ENCODE data around the gene GFI1. TPM values are rescaled to one million over a fixed set of nuclear protein-coding genes. Genes with fewer than 3 reads are reported as not detected.

The GFI1 gene
- total and polyA plus RNA-seq, 2 donors (not counting 3 experiments of a cell fraction or from before 2014, with no cell fraction given): 0.11 to 0.22 TPM

DNA sequence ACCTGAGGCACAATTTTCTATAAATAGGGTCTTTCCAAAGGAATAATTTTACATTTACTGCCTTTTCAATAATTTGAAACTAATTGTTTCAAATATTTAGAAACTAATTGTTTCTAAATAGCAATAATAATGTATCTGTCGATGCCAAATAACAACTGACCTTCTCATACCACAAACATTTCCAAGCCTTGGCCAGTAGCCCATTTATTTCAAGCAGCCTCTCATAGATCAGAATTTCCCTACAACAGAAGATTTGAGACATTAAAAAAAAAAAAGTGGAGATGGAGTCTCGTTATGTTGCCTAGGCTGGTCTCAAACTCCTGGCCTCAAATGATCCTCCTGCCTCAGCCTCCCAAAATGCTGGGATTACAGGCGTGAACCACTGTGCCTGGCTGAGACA is 2.1 kb upstream of the GFI1 start:
- BruUV-seq (replicated peaks): no TSS peak
- POLR2A ChIA-PET: no interaction called here
- H3K79me2 ChIP-seq (ENCODE audit: control insufficient read depth, insufficient read depth, low read length): no peaks in the 10 kb centered on the region
- H3K27me3 ChIP-seq (ENCODE audit: control insufficient read depth in 2 of 2, insufficient read depth in 2 of 2, low read length in 2 of 2): peaks cover 28 to 53% of the 10 kb centered on the region in 2 experiments
- H4K20me1 ChIP-seq (replicated peaks; ENCODE audit: control insufficient read depth, extremely low read depth, insufficient read depth, low read length): no peaks in the 10 kb centered on the region
- no peaks in the 10 kb centered on the region for H3K36me3 ChIP-seq (ENCODE audit: control insufficient read depth in 2 of 2, extremely low read depth in 1 of 2, insufficient read depth in 2 of 2, low read length in 2 of 2)
- TF ChIP-seq EZH2 (IDR thresholded peaks at IDR 0.05; ENCODE audit: borderline replicate concordance, low read depth, low read length, severe bottlenecking) (no peak), JUN (IDR thresholded peaks at IDR 0.05; ENCODE audit: borderline replicate concordance, insufficient read depth, insufficient read length, low read depth) (no peak), POLR2A (IDR thresholded peaks at IDR 0.05; ENCODE audit: low read depth, low read length) (no peak), FOS (IDR thresholded peaks at IDR 0.05; ENCODE audit: borderline replicate concordance, insufficient read depth, low read length) (no peak), POLR2AphosphoS5 (IDR thresholded peaks at IDR 0.05; ENCODE audit: insufficient read depth, low read depth, low read length) (no peak), MYC (IDR thresholded peaks at IDR 0.05; ENCODE audit: low read depth, low read length) (no peak), GATA2 (IDR thresholded peaks at IDR 0.05; ENCODE audit: insufficient read depth, insufficient read length, low read depth, low read length) (no peak)
- TF ChIP-seq, protein P1, sequence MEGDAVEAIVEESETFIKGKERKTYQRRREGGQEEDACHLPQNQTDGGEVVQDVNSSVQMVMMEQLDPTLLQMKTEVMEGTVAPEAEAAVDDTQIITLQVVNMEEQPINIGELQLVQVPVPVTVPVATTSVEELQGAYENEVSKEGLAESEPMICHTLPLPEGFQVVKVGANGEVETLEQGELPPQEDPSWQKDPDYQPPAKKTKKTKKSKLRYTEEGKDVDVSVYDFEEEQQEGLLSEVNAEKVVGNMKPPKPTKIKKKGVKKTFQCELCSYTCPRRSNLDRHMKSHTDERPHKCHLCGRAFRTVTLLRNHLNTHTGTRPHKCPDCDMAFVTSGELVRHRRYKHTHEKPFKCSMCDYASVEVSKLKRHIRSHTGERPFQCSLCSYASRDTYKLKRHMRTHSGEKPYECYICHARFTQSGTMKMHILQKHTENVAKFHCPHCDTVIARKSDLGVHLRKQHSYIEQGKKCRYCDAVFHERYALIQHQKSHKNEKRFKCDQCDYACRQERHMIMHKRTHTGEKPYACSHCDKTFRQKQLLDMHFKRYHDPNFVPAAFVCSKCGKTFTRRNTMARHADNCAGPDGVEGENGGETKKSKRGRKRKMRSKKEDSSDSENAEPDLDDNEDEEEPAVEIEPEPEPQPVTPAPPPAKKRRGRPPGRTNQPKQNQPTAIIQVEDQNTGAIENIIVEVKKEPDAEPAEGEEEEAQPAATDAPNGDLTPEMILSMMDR (IDR thresholded peaks at IDR 0.05; ENCODE audit: extremely low read depth in 1 of 2, insufficient read depth in 1 of 2, low read depth in 1 of 2, low read length in 2 of 2): no peak
- H3K9ac ChIP-seq (replicated peaks; ENCODE audit: extremely low read depth, insufficient read depth, low read length): no peak overlapping the region
- DNase-seq (ENCODE audit: low read depth, low spot score) (no peak), FAIRE-seq (no peak)
- H3K9me1 ChIP-seq (replicated peaks; ENCODE audit: control insufficient read depth, extremely low read depth, insufficient read depth, low read length): no peaks in the 10 kb centered on the region
- no peak overlapping the region for H2AFZ ChIP-seq (ENCODE audit: low read depth, low read length)
- H3K9me3 ChIP-seq (replicated peaks; ENCODE audit: control insufficient read depth, insufficient read depth, low read length): no peaks in the 10 kb centered on the region
- CTCF ChIA-PET: interaction anchor here (0.7 to 1.5 kb wide), 3 partner anchors 11 to 179 kb away, joined by 3 to 5 read pairs (median 4); no protein-coding TSS in a partner anchor
- no peak overlapping the region for H3K27ac ChIP-seq (ENCODE audit: insufficient read depth, low read depth, low read length)
- no peak overlapping the region for H3K4me2 ChIP-seq (ENCODE audit: insufficient read depth, low read length)
- H3K4me3 ChIP-seq (replicated peaks in 1 of 3; ENCODE audit: insufficient read depth in 1 of 3, low read depth in 1 of 3, low read length in 3 of 3): no peak overlapping the region
- intact Hi-C loops (cut with micrococcal nuclease) (no loop called here), dilution Hi-C loops (cut with MboI; ENCODE audit: extremely low pct_ligation_motif_present, low sequenced_read_pairs) (no loop called here)
- H3K4me1 ChIP-seq (ENCODE audit: control insufficient read depth, extremely low read depth, insufficient read depth, low read length): peaks cover 24% of the 10 kb centered on the region
